ENCODE measurements around the gene ANTXR2.

GRCh38 chr4:79987401-79987800, 85.6 kb downstream of the ANTXR2 start:
- TF ChIP-seq, protein P1, sequence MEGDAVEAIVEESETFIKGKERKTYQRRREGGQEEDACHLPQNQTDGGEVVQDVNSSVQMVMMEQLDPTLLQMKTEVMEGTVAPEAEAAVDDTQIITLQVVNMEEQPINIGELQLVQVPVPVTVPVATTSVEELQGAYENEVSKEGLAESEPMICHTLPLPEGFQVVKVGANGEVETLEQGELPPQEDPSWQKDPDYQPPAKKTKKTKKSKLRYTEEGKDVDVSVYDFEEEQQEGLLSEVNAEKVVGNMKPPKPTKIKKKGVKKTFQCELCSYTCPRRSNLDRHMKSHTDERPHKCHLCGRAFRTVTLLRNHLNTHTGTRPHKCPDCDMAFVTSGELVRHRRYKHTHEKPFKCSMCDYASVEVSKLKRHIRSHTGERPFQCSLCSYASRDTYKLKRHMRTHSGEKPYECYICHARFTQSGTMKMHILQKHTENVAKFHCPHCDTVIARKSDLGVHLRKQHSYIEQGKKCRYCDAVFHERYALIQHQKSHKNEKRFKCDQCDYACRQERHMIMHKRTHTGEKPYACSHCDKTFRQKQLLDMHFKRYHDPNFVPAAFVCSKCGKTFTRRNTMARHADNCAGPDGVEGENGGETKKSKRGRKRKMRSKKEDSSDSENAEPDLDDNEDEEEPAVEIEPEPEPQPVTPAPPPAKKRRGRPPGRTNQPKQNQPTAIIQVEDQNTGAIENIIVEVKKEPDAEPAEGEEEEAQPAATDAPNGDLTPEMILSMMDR (conservative IDR thresholded peaks at IDR 0.05; ENCODE audit: low read depth, low read length), result no peak
- no peak for TF ChIP-seq EZH2 (IDR thresholded peaks at IDR 0.05; ENCODE audit: borderline replicate concordance, low read depth, low read length, poor library complexity, severe bottlenecking)
